RWPE1 (cell line): ENCODE data around the gene SH2B3.

Experiments
- CTCF ChIA-PET: fragments of 350-600 bp; sonication (Branson Sonifier 250); formaldehyde crosslinking; extraction: SDS; loops from one replicate; lab custom pipeline; 2021; lab: Yijun Ruan, JAX
- POLR2A ChIA-PET: fragments of 400-600 bp; formaldehyde crosslinking; extraction: SDS; loops from one replicate; lab custom pipeline; 2020; ENCODE audit warnings: antibody characterized with exemption; ENCODE audit not compliant: low non-redundant PET; lab: Yijun Ruan, JAX
- DNase-seq: peaks from one replicate; pipeline ENCODE4 v3.0.0; 2012; ENCODE audit warnings: low spot score
- H3K27ac ChIP-seq: fragments of 450-650 bp; 2 replicates; pipeline ENCODE4 v1.5.1; 2017
- CTCF ChIP-seq: fragments of 450-650 bp; conservative IDR thresholded peaks from 2 replicates; pipeline ENCODE4 v1.5.1; 2017; ENCODE audit warnings: low read depth, mild to moderate bottlenecking

The SH2B3 gene

GRCh38 chr12:111405859-111406473, at the start of gene SH2B3:
Gene SH2B3 (plus strand): TSS chr12:111405923. CDS start chr12:111418146, 12,223 bp downstream.
- ChIA-PET POLR2A (no interaction called here), CTCF (interaction anchor here (2.5 kb wide), 1 partner anchor 46 kb away, joined by 12 read pairs; no protein-coding TSS in a partner anchor)
- peak within 1 kb of the TSS; percentile 75 for H3K27ac ChIP-seq
- TF ChIP-seq CTCF = no peak
- no peak for DNase-seq

- H3K27ac ChIP-seq = no peak overlapping the region
- DNase-seq = no peak
- TF ChIP-seq CTCF = no peak
- CTCF ChIA-PET = interaction anchor here (0.8 to 1.7 kb wide), 2 partner anchors 17 to 37 kb away, joined by 5 to 7 read pairs; no protein-coding TSS in a partner anchor
- POLR2A ChIA-PET = no interaction called here
Measured at GRCh38 chr12:111359231-111359913, 46.4 kb upstream of the SH2B3 start.

- TF ChIP-seq CTCF = no peak
- DNase-seq = no peak
- no peak overlapping the region for H3K27ac ChIP-seq
- POLR2A ChIA-PET = no interaction called here
- CTCF ChIA-PET = interaction anchor here (0.7 to 1.7 kb wide), 3 partner anchors 17 to 61 kb away, joined by 3 to 7 read pairs (median 5); no protein-coding TSS in a partner anchor
Measured at GRCh38 chr12:111359914-111360276, 45.8 kb upstream of the SH2B3 start.

- TF ChIP-seq CTCF = no peak
- ChIA-PET POLR2A (no interaction called here), CTCF (interaction anchor here (0.7 to 1.7 kb wide), 3 partner anchors 36 to 62 kb away, joined by 3 to 7 read pairs (median 5); no protein-coding TSS in a partner anchor)
- no peak overlapping the region for H3K27ac ChIP-seq
- no peak for DNase-seq
Measured at GRCh38 chr12:111360325-111360930, 45.3 kb upstream of the SH2B3 start.

GRCh38 chr12:111361073-111361716, 44.5 kb upstream of the SH2B3 start:
- CTCF ChIA-PET = interaction anchor here (0.6 to 0.8 kb wide), 3 partner anchors 54 to 463 kb away, joined by 3 to 5 read pairs (median 4); no protein-coding TSS in a partner anchor
- DNase-seq = no peak
- no peak overlapping the region for H3K27ac ChIP-seq
- POLR2A ChIA-PET = no interaction called here
- TF ChIP-seq CTCF = no peak
